Measurements from ENCODE around the gene BAAT. TPM values are rescaled to one million over a fixed set of nuclear protein-coding genes. Genes with fewer than 3 reads are reported as not detected.

The BAAT gene
- total and polyA plus RNA-seq, 11 donors: 0.03 to 0.32 (median 0.17) TPM; not detected in 6

DNA sequence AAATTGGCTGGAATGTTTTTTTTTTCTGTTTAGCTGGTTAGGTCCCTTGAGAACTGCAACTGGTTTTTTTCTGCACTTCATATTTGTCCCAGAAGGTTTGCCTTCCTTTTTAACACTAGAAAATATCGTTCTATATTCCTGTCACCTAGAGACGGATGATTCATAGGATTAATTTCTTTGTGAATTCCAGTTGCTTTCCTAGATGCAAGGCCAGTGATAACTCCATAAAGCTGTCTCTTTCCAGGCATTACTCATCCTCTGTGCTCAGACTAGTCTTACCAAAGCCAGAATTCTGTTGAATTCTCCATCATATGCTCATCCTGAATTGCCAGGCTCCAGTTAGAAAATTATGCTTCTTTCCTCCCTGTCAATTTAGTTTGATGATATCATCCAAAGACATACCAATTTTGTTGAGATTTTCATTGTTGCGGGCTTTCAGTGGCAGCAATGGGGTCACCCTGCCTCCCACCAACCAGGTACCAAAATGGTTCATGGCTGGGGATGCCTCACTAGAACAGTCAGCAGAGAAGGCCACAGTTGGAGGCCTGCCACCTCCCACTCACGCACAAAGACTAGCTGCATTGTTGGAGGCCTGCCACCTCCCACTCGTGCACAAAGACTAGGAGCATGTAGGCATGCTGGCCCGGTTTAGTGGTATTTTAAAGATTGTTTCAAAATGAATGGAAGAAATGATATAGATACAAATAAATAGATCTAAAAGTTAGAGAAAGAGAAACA lies 8.5 kb downstream of the BAAT start:
- TF ChIP-seq POLR2A (IDR thresholded peaks at IDR 0.05): no peak
- TF ChIP-seq CTCF (IDR thresholded peaks at IDR 0.05): no peak
- no peak for ATAC-seq
- DNase-seq: peak in 2 of 5 donors; percentile 9 to 28
- Histone ChIP-seq H3K27ac (no peak overlapping the region), H3K4me1 (no peaks in the 10 kb centered on the region), H3K4me3 (no peak overlapping the region), H3K27me3 (no peaks in the 10 kb centered on the region), H3K36me3 (no peaks in the 10 kb centered on the region), H3K9me3 (peaks cover 0 to 6% (median 0%) of the 10 kb centered on the region in 12 donors)
- intact Hi-C loops (cut with DNase I): no loop called here
- 59 to 76% (median 62%) methylated on average over 6 of the region's 6 CpGs for WGBS, 4 donors

GRCh38 chr9:101375546-101375945 lies 9.3 kb downstream of the BAAT start:
- 88 to 91% (median 89%) methylated on average over 12 of the region's 12 CpGs for WGBS, 4 donors
- no peak overlapping the region for H3K27ac ChIP-seq
- DNase-seq (no peak), ATAC-seq (no peak)
- H3K9me3 ChIP-seq: peaks cover 0 to 6% (median 0%) of the 10 kb centered on the region in 12 donors
- no peaks in the 10 kb centered on the region for H3K27me3 ChIP-seq
- H3K4me1 ChIP-seq: no peaks in the 10 kb centered on the region
- intact Hi-C loops (cut with DNase I): no loop called here
- no peak overlapping the region for H3K4me3 ChIP-seq
- no peaks in the 10 kb centered on the region for H3K36me3 ChIP-seq
- TF ChIP-seq POLR2A (IDR thresholded peaks at IDR 0.05) (no peak), CTCF (IDR thresholded peaks at IDR 0.05) (no peak)

DNA sequence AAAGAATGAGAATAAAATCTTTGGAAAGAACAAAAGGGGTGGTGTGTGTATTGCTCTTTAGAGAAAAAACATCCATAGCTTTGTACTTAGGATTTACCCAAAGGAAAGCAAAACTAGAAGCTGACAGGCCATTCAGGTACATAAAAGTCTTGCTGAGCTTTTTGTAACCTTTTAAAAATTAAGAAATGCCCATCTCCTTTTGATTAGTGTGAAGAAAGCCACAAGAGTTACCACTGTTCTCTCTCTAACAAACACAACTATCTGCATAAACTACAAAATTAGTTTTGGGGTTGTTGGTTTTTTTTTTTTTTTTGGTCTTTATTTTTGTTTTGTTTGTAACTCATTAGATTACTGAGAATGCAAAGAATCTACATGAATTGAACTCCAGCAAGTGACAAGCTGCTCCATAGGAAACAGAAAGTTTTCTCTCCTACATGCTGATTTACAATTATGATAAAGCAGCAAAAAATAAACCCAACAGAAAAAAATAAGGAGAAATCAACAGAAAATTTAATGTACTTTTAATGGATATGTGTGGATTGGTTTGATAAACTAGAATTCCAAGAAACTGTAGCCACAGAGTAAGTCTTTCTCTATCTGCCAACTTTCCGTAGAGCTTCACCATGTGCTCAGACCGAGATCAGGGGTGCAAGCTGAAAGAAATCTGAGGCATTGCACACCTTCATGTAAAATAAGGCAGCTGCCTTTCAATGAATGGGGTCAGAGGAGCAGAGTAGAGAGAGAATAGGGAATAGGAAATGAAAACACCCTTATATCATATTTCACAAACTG lies 12.3 kb downstream of the BAAT start:
- Histone ChIP-seq H3K36me3 (no peaks in the 10 kb centered on the region), H3K4me3 (no peak overlapping the region), H3K9me3 (peaks cover 0 to 2% (median 0%) of the 10 kb centered on the region in 12 donors), H3K27ac (no peak overlapping the region), H3K4me1 (no peaks in the 10 kb centered on the region), H3K27me3 (no peaks in the 10 kb centered on the region)
- TF ChIP-seq CTCF (IDR thresholded peaks at IDR 0.05) (no peak), POLR2A (IDR thresholded peaks at IDR 0.05) (no peak)
- 65 to 74% (median 70%) methylated on average over 2 of the region's 2 CpGs for WGBS, 4 donors
- no peak for DNase-seq
- ATAC-seq: no peak
- intact Hi-C loops (cut with DNase I): no loop called here

DNA sequence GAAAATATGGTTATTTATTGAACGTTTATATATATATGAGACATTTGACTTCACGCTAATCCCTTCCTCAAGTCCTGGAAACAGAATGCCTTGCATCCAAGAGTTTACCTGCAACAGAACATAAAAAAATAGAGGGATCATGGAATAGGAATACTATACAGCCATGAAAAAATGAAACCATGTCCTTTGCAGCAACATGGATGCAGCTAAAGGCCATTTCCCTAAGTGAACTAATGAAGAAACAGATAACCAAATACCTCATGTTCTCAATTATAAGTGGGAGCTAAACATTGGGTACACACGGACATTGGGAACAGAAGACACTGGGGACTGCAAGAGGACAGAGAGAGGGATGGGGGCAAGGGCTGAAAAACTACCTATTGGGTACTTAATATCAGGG lies 13.0 kb downstream of the BAAT start:
- H3K4me1 ChIP-seq: no peaks in the 10 kb centered on the region
- DNase-seq (no peak), ATAC-seq (no peak)
- H3K9me3 ChIP-seq: peaks cover 0 to 2% (median 0%) of the 10 kb centered on the region in 12 donors
- WGBS, 4 donors: 91 to 94% (median 93%) methylated on average over 3 of the region's 3 CpGs
- H3K36me3 ChIP-seq: no peaks in the 10 kb centered on the region
- no peak overlapping the region for H3K27ac ChIP-seq
- intact Hi-C loops (cut with DNase I): no loop called here
- no peak overlapping the region for H3K4me3 ChIP-seq
- TF ChIP-seq CTCF (IDR thresholded peaks at IDR 0.05) (no peak), POLR2A (IDR thresholded peaks at IDR 0.05) (no peak)
- no peaks in the 10 kb centered on the region for H3K27me3 ChIP-seq
